Measurements from ENCODE around the gene C19orf73. TPM values are rescaled to one million over a fixed set of nuclear protein-coding genes. Genes with fewer than 3 reads are reported as not detected.

Gene C19orf73
- total RNA-seq, 6 donors from 2014 or later, result 0.89 to 7.9 (median 2.3) TPM; not detected in 1

GRCh38 chr19:49133621-49134454, 14.9 kb upstream of the C19orf73 start:
- H3K4me1 ChIP-seq, result peaks cover 13 to 26% (median 16%) of the 10 kb centered on the region in 4 donors
- DNase-seq (peak; percentile 75 to 96), ATAC-seq (ENCODE audit: low FRiP score in 2 of 2) (peak; percentile 69 to 70)
- H3K4me3 ChIP-seq, result peak overlapping the region in 3 of 4 donors; percentile 26 to 39 (median 39)
- TF ChIP-seq POLR2AphosphoS5 (IDR thresholded peaks at IDR 0.05), result no peak
- no peak for TF ChIP-seq POLR2A (IDR thresholded peaks at IDR 0.05)
- no peaks in the 10 kb centered on the region for H3K27me3 ChIP-seq
- H3K9me3 ChIP-seq, result no peaks in the 10 kb centered on the region
- 37 to 48% methylated on average over 42 of the region's 42 CpGs for WGBS, 2 donors
- H3K27ac ChIP-seq, result peak overlapping the region in 1 of 4 donors; percentile 66
- H3K36me3 ChIP-seq, result no peaks in the 10 kb centered on the region

DNA sequence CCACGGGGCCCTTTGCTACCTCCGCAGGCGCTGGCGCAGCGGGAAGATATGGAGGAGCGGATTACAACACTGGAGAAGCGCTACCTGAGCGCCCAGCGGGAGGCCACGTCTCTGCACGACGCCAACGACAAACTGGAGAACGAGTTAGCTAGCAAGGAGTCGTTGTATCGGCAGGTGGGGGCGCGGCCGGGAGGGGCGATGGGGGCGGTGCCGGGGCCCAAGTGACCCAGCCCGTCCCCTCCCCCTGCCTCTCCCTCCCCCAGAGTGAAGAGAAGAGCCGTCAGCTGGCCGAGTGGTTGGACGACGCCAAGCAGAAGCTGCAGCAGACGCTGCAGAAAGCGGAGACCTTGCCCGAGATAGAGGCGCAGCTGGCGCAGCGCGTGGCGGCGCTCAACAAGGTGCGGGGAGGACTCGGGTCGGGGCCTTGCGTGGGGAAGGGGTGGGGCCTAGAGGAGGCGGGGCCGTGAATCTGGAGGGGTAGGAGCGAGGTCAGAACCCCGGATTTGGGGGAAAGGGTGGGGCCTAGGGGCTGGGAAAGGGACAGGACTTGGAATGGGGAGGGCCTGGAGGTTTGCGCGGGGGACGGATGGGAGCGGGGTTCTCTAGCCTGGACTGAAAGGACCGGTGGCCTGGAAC, 14.1 kb upstream of the C19orf73 start:
- Histone ChIP-seq H3K36me3 (no peaks in the 10 kb centered on the region), H3K27me3 (no peaks in the 10 kb centered on the region), H3K4me1 (peaks cover 20 to 34% (median 23%) of the 10 kb centered on the region in 4 donors), H3K4me3 (peak overlapping the region in 3 of 4 donors; percentile 26 to 39 (median 39)), H3K9me3 (no peaks in the 10 kb centered on the region), H3K27ac (peak overlapping the region in 1 of 4 donors; percentile 66)
- TF ChIP-seq EP300 (IDR thresholded peaks at IDR 0.05) (no peak), POLR2A (IDR thresholded peaks at IDR 0.05) (no peak), CTCF (IDR thresholded peaks at IDR 0.05) (no peak), POLR2AphosphoS5 (IDR thresholded peaks at IDR 0.05) (no peak)
- peak in 1 of 2 donors; percentile 31 for ATAC-seq (ENCODE audit: low FRiP score in 2 of 2)
- 20 to 58% methylated on average over 18 to 43 of the region's 49 CpGs for WGBS, 2 donors
- peak in 1 of 2 donors; percentile 87 for DNase-seq

GRCh38 chr19:49130325-49130724, 11.4 kb upstream of the C19orf73 start:
- Histone ChIP-seq H3K9me3 (no peaks in the 10 kb centered on the region), H3K27ac (no peak overlapping the region), H3K36me3 (no peaks in the 10 kb centered on the region), H3K4me3 (no peak overlapping the region), H3K27me3 (no peaks in the 10 kb centered on the region), H3K4me1 (peaks cover 19 to 40% (median 28%) of the 10 kb centered on the region in 4 donors)
- TF ChIP-seq EP300 (IDR thresholded peaks at IDR 0.05) (no peak), POLR2AphosphoS5 (IDR thresholded peaks at IDR 0.05) (no peak), CTCF (IDR thresholded peaks at IDR 0.05) (no peak), POLR2A (IDR thresholded peaks at IDR 0.05) (no peak)
- WGBS, 2 donors, result 96% methylated on average over 18 to 24 of the region's 24 CpGs
- DNase-seq (peak in 1 of 2 donors; percentile 78), ATAC-seq (ENCODE audit: low FRiP score in 2 of 2) (no peak)

GRCh38 chr19:49129238-49129583, 10.3 kb upstream of the C19orf73 start:
- no peak for TF ChIP-seq EP300 (IDR thresholded peaks at IDR 0.05)
- TF ChIP-seq POLR2AphosphoS5 (IDR thresholded peaks at IDR 0.05), result no peak
- no peak for TF ChIP-seq CTCF (IDR thresholded peaks at IDR 0.05)
- no peak for TF ChIP-seq POLR2A (IDR thresholded peaks at IDR 0.05)
- peak; percentile 28 to 83 for DNase-seq
- Histone ChIP-seq H3K27ac (no peak overlapping the region), H3K4me1 (peaks cover 18 to 35% (median 27%) of the 10 kb centered on the region in 4 donors), H3K27me3 (no peaks in the 10 kb centered on the region), H3K9me3 (no peaks in the 10 kb centered on the region), H3K4me3 (no peak overlapping the region), H3K36me3 (no peaks in the 10 kb centered on the region)
- no peak for ATAC-seq (ENCODE audit: low FRiP score in 2 of 2)
- WGBS, 2 donors, result 35 to 75% methylated on average over 16 of the region's 16 CpGs

GRCh38 chr19:49128545-49129237, 9.7 kb upstream of the C19orf73 start:
- Histone ChIP-seq H3K36me3 (no peaks in the 10 kb centered on the region), H3K27ac (peak overlapping the region in 3 of 4 donors; percentile 28 to 66 (median 57)), H3K27me3 (no peaks in the 10 kb centered on the region), H3K4me3 (peak overlapping the region in 3 of 4 donors; percentile 35 to 45 (median 44)), H3K4me1 (peaks cover 13 to 30% (median 22%) of the 10 kb centered on the region in 4 donors), H3K9me3 (no peaks in the 10 kb centered on the region)
- DNase-seq, result peak in 1 of 2 donors; percentile 54
- no peak for ATAC-seq (ENCODE audit: low FRiP score in 2 of 2)
- TF ChIP-seq CTCF (IDR thresholded peaks at IDR 0.05), result no peak
- no peak for TF ChIP-seq POLR2A (IDR thresholded peaks at IDR 0.05)
- TF ChIP-seq POLR2AphosphoS5 (IDR thresholded peaks at IDR 0.05), result no peak
- 23 to 62% methylated on average over 15 of the region's 15 CpGs for WGBS, 2 donors
